IPS-18c (cell line): Measurements from ENCODE around the gene OLA1.
A peak's percentile ranks its signal among the peaks of the same experiment; 100 is the strongest.

Experiments used
- H3K4me3 ChIP-seq: 2 replicates; pipeline ENCODE4 v1.7.0; 2013; ENCODE audit warnings: low read depth, mild to moderate bottlenecking, low read length, moderate library complexity; ENCODE audit not compliant: insufficient read depth
- H3K9me3 ChIP-seq: one replicate; pipeline ENCODE4 v1.6.1; 2013; ENCODE audit warnings: mild to moderate bottlenecking, low read length, moderate library complexity; ENCODE audit not compliant: control insufficient read depth, insufficient read depth

Gene OLA1

GRCh38 chr2:174108579-174108978 is 139.8 kb downstream of the OLA1 start:
- no peaks in the 10 kb centered on the region for H3K9me3 ChIP-seq
- no peak overlapping the region for H3K4me3 ChIP-seq

GRCh38 chr2:174106736-174107135 is 141.6 kb downstream of the OLA1 start:
- H3K9me3 ChIP-seq, result no peaks in the 10 kb centered on the region
- no peak overlapping the region for H3K4me3 ChIP-seq

- no peaks in the 10 kb centered on the region for H3K9me3 ChIP-seq
These were observed 153.8 kb downstream of the OLA1 start for GRCh38 chr2:174094542-174094941.

DNA sequence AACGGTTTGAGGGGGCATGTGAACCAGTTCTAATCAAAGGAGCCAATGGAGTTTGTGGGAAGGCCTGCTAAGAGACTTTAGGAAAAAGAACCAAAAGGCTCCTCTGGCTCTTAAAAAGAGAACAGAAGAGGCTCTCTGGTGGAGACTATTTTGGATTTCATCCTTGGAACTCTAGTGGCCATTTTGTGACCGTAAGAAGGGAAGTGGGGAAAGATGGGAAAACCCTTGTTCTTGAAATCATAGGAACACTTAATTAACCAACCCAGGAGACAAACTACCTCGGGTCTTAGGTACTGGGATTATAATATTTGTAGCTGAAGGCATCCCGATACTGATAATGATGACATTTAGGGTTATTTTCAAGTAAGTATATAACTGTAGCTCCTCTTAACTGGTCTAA is 157.9 kb downstream of the OLA1 start:
- Histone ChIP-seq H3K4me3 (no peak overlapping the region), H3K9me3 (no peaks in the 10 kb centered on the region)

More at GRCh38 chr2:174094542-174094941, 153.8 kb downstream of the OLA1 start:
- H3K4me3 ChIP-seq, result no peak overlapping the region

DNA sequence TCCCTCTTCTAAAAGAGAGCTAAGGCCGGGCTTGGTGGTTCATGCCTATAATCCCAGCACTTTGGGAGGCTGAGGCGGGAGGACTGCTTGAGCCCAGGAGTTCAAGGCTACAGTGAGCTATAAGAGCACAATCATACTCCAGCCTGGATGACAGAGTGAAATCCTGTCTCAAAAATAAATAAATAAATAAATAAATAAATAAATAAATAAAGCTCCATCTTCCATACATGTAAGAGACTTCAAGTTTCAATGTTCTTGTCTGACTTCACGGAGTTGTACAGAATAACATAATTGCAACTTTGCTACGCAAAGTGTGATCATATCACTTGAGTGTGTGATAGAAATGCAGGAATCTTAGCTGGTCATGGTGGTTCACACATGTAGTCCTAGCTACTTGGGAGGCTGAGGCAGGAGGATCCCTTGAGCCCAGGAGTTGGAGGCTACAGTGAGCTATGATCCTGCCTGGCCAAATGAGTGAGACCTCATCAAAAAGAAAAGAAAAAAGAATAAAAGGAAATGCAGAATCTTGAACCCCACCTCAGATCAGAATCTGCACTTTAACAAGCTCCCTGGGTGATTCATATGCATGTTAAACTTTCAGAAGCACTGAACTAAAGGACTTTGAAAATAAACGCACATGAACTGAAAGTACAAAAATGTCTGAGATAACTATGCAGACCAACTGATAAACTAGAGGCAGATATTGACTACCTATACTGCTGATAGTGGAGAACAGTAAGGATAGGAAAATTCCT is 159.4 kb downstream of the OLA1 start:
- H3K9me3 ChIP-seq, result no peaks in the 10 kb centered on the region
- no peak overlapping the region for H3K4me3 ChIP-seq

DNA sequence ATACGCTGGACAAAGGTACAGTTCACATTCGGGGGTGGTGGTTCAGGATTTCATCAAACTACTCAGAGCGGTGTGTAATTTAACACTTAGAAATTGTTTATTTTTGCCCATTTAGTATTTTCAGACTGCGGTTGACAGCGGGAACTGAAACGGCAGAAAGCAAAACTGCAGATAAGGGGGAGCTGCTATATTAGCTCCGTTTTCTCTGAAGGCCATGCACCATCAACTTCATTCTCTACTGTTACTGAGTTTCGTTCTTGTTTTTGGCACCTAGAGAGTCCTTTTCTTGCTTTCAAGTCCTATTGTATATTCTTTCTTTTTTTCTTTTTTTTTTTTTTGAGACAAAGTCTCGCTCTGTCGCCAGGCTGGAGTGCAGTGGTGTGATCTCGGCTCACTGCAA is 161.6 kb downstream of the OLA1 start:
- Histone ChIP-seq H3K4me3 (no peak overlapping the region), H3K9me3 (no peaks in the 10 kb centered on the region)

GRCh38 chr2:174085781-174086180 is 162.6 kb downstream of the OLA1 start:
- Histone ChIP-seq H3K4me3 (no peak overlapping the region), H3K9me3 (no peaks in the 10 kb centered on the region)

GRCh38 chr2:174083843-174084458 is 164.4 kb downstream of the OLA1 start:
- Histone ChIP-seq H3K9me3 (no peaks in the 10 kb centered on the region), H3K4me3 (no peak overlapping the region)

GRCh38 chr2:174080672-174081121 is 167.6 kb downstream of the OLA1 start:
- Histone ChIP-seq H3K4me3 (no peak overlapping the region), H3K9me3 (no peaks in the 10 kb centered on the region)

- H3K4me3 ChIP-seq, result no peak overlapping the region
These were observed 170.1 kb downstream of the OLA1 start for GRCh38 chr2:174078275-174078674.

DNA sequence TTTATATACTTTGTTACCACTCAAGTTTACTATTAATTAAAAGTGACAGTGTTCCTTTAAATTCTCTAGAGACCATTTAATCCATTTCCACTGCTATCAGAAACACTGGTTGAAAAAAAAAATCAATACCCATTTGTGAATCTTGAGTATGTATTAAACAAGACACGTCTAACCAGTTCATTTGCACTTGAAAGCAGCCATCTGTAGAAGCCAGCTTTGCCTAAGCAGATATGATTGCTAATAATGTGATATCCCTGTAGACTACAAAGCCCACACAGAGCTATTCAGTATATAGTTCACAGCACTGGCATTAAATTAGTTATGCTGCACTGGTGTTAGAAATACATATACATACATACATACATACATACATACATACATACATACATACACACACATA is 171.4 kb downstream of the OLA1 start:
- Histone ChIP-seq H3K4me3 (no peak overlapping the region), H3K9me3 (no peaks in the 10 kb centered on the region)

More at GRCh38 chr2:174078275-174078674, 170.1 kb downstream of the OLA1 start:
- no peaks in the 10 kb centered on the region for H3K9me3 ChIP-seq

- H3K4me3 ChIP-seq, result no peak overlapping the region
- H3K9me3 ChIP-seq, result no peaks in the 10 kb centered on the region
These were observed 172.3 kb downstream of the OLA1 start for GRCh38 chr2:174076040-174076439.

DNA sequence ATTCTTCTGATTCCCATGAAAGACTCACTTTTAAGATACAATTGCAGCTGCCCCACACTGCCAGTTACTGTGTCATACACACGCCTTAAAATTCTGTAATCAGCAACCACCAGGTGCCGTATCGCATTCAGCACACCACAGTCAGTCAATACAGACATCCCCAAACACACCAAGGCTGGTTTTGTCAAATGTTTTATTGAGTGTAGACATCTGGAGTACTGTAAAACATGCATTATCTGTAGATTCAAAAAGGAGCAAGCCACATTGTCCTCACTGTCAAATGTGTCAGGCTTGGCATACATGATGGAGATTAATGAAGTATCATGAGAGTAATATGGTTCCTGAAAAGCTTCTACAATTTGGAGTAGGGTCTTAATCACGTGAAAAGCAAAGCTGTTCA is 173.5 kb downstream of the OLA1 start:
- Histone ChIP-seq H3K4me3 (no peak overlapping the region), H3K9me3 (no peaks in the 10 kb centered on the region)

- no peak overlapping the region for H3K4me3 ChIP-seq
These were observed 175.5 kb downstream of the OLA1 start for GRCh38 chr2:174072857-174073256.

GRCh38 chr2:174072069-174072468 is 176.3 kb downstream of the OLA1 start:
- 0 out of 2 replicates have a peak overlapping the region, but pooled peaks have one; percentile 12 for H3K4me3 ChIP-seq
- H3K9me3 ChIP-seq, result no peaks in the 10 kb centered on the region

More at GRCh38 chr2:174072857-174073256, 175.5 kb downstream of the OLA1 start:
- no peaks in the 10 kb centered on the region for H3K9me3 ChIP-seq

GRCh38 chr2:174071321-174071720 is 177.0 kb downstream of the OLA1 start:
- Histone ChIP-seq H3K9me3 (no peaks in the 10 kb centered on the region), H3K4me3 (no peak overlapping the region)

GRCh38 chr2:174070281-174070680 is 178.1 kb downstream of the OLA1 start:
- no peak overlapping the region for H3K4me3 ChIP-seq

DNA sequence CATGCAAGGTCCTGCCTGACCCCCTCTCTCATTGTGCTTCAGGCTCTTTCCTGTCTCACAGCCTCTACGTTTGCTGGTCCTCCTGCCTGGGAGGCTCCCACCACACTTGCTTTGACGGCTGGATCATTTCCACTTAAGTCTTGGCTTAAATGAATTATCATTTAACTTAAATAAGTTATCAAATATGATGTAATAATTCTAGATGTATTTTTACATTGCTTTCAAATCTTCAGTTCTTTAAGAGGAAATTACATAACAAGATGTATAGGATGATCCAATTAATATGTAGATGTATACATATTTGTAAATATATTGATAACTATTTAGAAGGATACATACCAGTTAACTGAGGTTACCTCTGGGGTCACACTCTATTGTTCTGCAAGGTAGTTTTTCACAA is 180.5 kb downstream of the OLA1 start:
- Histone ChIP-seq H3K4me3 (no peak overlapping the region), H3K9me3 (no peaks in the 10 kb centered on the region)

More at GRCh38 chr2:174070281-174070680, 178.1 kb downstream of the OLA1 start:
- H3K9me3 ChIP-seq, result no peaks in the 10 kb centered on the region
